Tibial nerve (tissue), 4 donors: ENCODE results near the gene SNX13. TPM values are rescaled to one million over a fixed set of nuclear protein-coding genes. Genes with fewer than 3 reads are reported as not detected.
A peak's percentile ranks its signal among the peaks of the same experiment; 100 is the strongest.

Experiments
- DNase-seq, 2 donors: peaks; one replicate each; pipeline ENCODE4 v3.0.0-alpha.2; 2019; ENCODE audit warnings: low spot score in 2 of 2
- H3K27ac ChIP-seq, 4 donors: fragments of 200-600 bp; sonication (generic) in 3 of 4; one replicate each; pipeline ENCODE4 v1.5.1; 2017 to 2019; ENCODE audit warnings: mild to moderate bottlenecking in 1 of 4
- H3K27me3 ChIP-seq, 2 donors: fragments of 200-600 bp; sonication (generic) in 1 of 2; one replicate each; pipeline versions ENCODE4 v1.5.1 to v1.6.0; 2017 to 2019
- H3K36me3 ChIP-seq, 3 donors: fragments of 200-600 bp; sonication (generic); one replicate each; pipeline ENCODE4 v1.5.1; 2018 to 2019
- H3K4me1 ChIP-seq, 4 donors: fragments of 200-600 bp; sonication (generic) in 3 of 4; one replicate each; pipeline ENCODE4 v1.5.1; 2017 to 2019
- H3K4me3 ChIP-seq, 4 donors: fragments of 200-600 bp; sonication (generic) in 3 of 4; one replicate each; pipeline ENCODE4 v1.5.1; 2017 to 2019; ENCODE audit warnings: mild to moderate bottlenecking in 1 of 4, moderate library complexity in 1 of 4
- H3K9me3 ChIP-seq, 4 donors: fragments of 200-600 bp; sonication (generic) in 3 of 4; one replicate each; pipeline ENCODE4 v1.5.1; 2017 to 2019
- CTCF ChIP-seq, 5 experiments: fragments of 200-600 bp in 3 of 5; fragments of 450-650 bp in 2 of 5; sonication (generic) in 3 of 5; IDR thresholded peaks; one replicate each; pipeline ENCODE4 v1.5.1; 2016 to 2019; ENCODE audit warnings: antibody characterized with exemption in 5 of 5, mild to moderate bottlenecking in 3 of 5, moderate library complexity in 2 of 5
- EP300 ChIP-seq, 2 donors: sonication (generic); formaldehyde crosslinking; IDR thresholded peaks; one replicate each; pipeline ENCODE4 v1.6.1; 2017; ENCODE audit warnings: antibody characterized with exemption in 2 of 2, mild to moderate bottlenecking in 1 of 2
- POLR2A ChIP-seq, 2 donors: fragments of 450-650 bp; IDR thresholded peaks; one replicate each; pipeline ENCODE4 v1.6.1; 2017; ENCODE audit warnings: antibody characterized with exemption in 2 of 2, mild to moderate bottlenecking in 2 of 2, moderate library complexity in 2 of 2
- WGBS, 2 donors: methylation state at CpG; one replicate each; pipeline ENCODE4 v1.1.5; 2018; 5-methylcytosine and 5-hydroxymethylcytosine counted together
- total RNA-seq, 4 donors: library from RNA; depleted of rRNA; stranded (reverse); fragments of >200 nt; gene quantifications; one replicate each; pipeline ENCODE4 v1.1.0, GENCODE V29; 2016

SNX13 gene
- total RNA-seq, 4 donors from 2014 or later, result 52.8 to 77.6 (median 58.9) TPM

- Histone ChIP-seq H3K27ac (no peak overlapping the region), H3K4me3 (no peak overlapping the region), H3K27me3 (no peaks in the 10 kb centered on the region), H3K9me3 (peaks cover 0 to 4% (median 0%) of the 10 kb centered on the region in 4 donors), H3K36me3 (no peaks in the 10 kb centered on the region), H3K4me1 (no peaks in the 10 kb centered on the region)
- TF ChIP-seq EP300 (IDR thresholded peaks at IDR 0.05), result no peak
- TF ChIP-seq CTCF (IDR thresholded peaks at IDR 0.05), result no peak
- TF ChIP-seq POLR2A (IDR thresholded peaks at IDR 0.05), result no peak
- DNase-seq, result no peak
- WGBS, 2 donors, result 74 to 78% methylated on average over 2 of the region's 2 CpGs
Measured at GRCh38 chr7:17957871-17958270, 17.6 kb upstream of the SNX13 start.

GRCh38 chr7:17952387-17952786, 12.1 kb upstream of the SNX13 start:
- H3K9me3 ChIP-seq, result peaks cover 0 to 5% (median 0%) of the 10 kb centered on the region in 4 donors
- 90 to 91% methylated on average over 2 of the region's 2 CpGs for WGBS, 2 donors

GRCh38 chr7:17951742-17952254, 11.5 kb upstream of the SNX13 start:
- DNase-seq, result no peak
- no peak for TF ChIP-seq CTCF (IDR thresholded peaks at IDR 0.05)
- TF ChIP-seq POLR2A (IDR thresholded peaks at IDR 0.05), result no peak
- no peak for TF ChIP-seq EP300 (IDR thresholded peaks at IDR 0.05)
- Histone ChIP-seq H3K27me3 (no peaks in the 10 kb centered on the region), H3K36me3 (no peaks in the 10 kb centered on the region), H3K4me1 (peaks cover 0 to 14% (median 2%) of the 10 kb centered on the region in 4 donors), H3K4me3 (no peak overlapping the region), H3K27ac (no peak overlapping the region), H3K9me3 (peaks cover 0 to 5% (median 0%) of the 10 kb centered on the region in 4 donors)
- 93 to 95% methylated on average over 5 of the region's 5 CpGs for WGBS, 2 donors

More at GRCh38 chr7:17952387-17952786, 12.1 kb upstream of the SNX13 start:
- no peak for DNase-seq
- Histone ChIP-seq H3K27ac (no peak overlapping the region), H3K4me1 (peaks cover 0 to 8% (median 2%) of the 10 kb centered on the region in 4 donors), H3K4me3 (no peak overlapping the region), H3K27me3 (no peaks in the 10 kb centered on the region), H3K36me3 (no peaks in the 10 kb centered on the region)
- TF ChIP-seq CTCF (IDR thresholded peaks at IDR 0.05), result no peak
- no peak for TF ChIP-seq POLR2A (IDR thresholded peaks at IDR 0.05)
- TF ChIP-seq EP300 (IDR thresholded peaks at IDR 0.05), result no peak

- WGBS, 2 donors, result 85 to 90% methylated on average over 2 of the region's 2 CpGs
- H3K36me3 ChIP-seq, result no peaks in the 10 kb centered on the region
- DNase-seq, result no peak
- H3K27ac ChIP-seq, result no peak overlapping the region
- TF ChIP-seq CTCF (IDR thresholded peaks at IDR 0.05) (no peak), EP300 (IDR thresholded peaks at IDR 0.05) (no peak), POLR2A (IDR thresholded peaks at IDR 0.05) (no peak)
- H3K9me3 ChIP-seq, result peaks cover 0 to 5% (median 0%) of the 10 kb centered on the region in 4 donors
- no peak overlapping the region for H3K4me3 ChIP-seq
- peaks cover 0 to 15% (median 2%) of the 10 kb centered on the region in 4 donors for H3K4me1 ChIP-seq
- H3K27me3 ChIP-seq, result no peaks in the 10 kb centered on the region
Measured at GRCh38 chr7:17948526-17949238, 8.4 kb upstream of the SNX13 start.

- no peaks in the 10 kb centered on the region for H3K27me3 ChIP-seq
- whole genome bisulfite sequencing, 2 donors, result 28 to 37% methylated on average over 2 of the region's 2 CpGs
- H3K9me3 ChIP-seq, result no peaks in the 10 kb centered on the region
- no peaks in the 10 kb centered on the region for H3K36me3 ChIP-seq
- peak overlapping the region in 1 of 4 donors; percentile 45 for H3K27ac ChIP-seq
- TF ChIP-seq CTCF (IDR thresholded peaks at IDR 0.05) (no peak), EP300 (IDR thresholded peaks at IDR 0.05) (peak in 1 of 2 donors; percentile 45)
- peak overlapping the region in 1 of 4 donors; percentile 10 for H3K4me3 ChIP-seq
- DNase-seq, result no peak
- peaks cover 0 to 15% (median 2%) of the 10 kb centered on the region in 4 donors for H3K4me1 ChIP-seq
Measured at GRCh38 chr7:17947620-17948019, 7.3 kb upstream of the SNX13 start.
